HepG2 (cell line): Measurements from ENCODE around the gene GSDMA. TPM values are rescaled to one million over a fixed set of nuclear protein-coding genes. Genes with fewer than 3 reads are reported as not detected.

Source experiments
- ATAC-seq: fragments of 200-7000 bp; cut with Tn5 transposase; 3 replicates; pipeline ENCODE4 v1.9.1; 2020; ENCODE audit warnings: mild to moderate bottlenecking, moderate library complexity
- BruUV-seq: library from RNA; stranded (reverse); fragments of 400-500 nt; replicated peaks from 2 replicates; lab custom pipeline; 2021; lab: Mats Ljungman, UMichigan
- CTCF ChIA-PET: fragments of 300-600 bp; formaldehyde crosslinking; extraction: SDS; loops from one replicate; lab custom pipeline; 2021; ENCODE audit warnings: low total read pairs, inconsistent platforms, low intra/inter-chr PET ratio; lab: Yijun Ruan, JAX
- POLR2A ChIA-PET: fragments of 350-600 bp; sonication (Branson Sonifier 250); formaldehyde crosslinking; loops from one replicate; lab custom pipeline; 2020; ENCODE audit warnings: antibody characterized with exemption, inconsistent platforms; lab: Yijun Ruan, JAX
- DNase-seq: peaks from one replicate; pipeline ENCODE4 v3.0.0-alpha.2; 2015; ENCODE audit warnings: low spot score
- FAIRE-seq: peaks from 3 replicates; lab custom pipeline; 2011; peaks lifted over from hg19 to GRCh38; lab: Jason Lieb, UNC
- H2AFZ ChIP-seq: one replicate; pipeline ENCODE4 v1.6.1; 2011; ENCODE audit warnings: low read length, inconsistent platforms
- H3K27ac ChIP-seq: fragments of 300-600 bp; 3 replicates; pipeline ENCODE4 v1.8.0; 2011; ENCODE audit warnings: mixed run types, mild to moderate bottlenecking, mixed read lengths, low read length, inconsistent platforms; ENCODE audit not compliant: insufficient read depth; ENCODE audit errors: extremely low read length
- H3K27me3 ChIP-seq, 2 experiments: fragments of 200-600 bp in 1 of 2; 2 replicates in 1 of 2; 3 replicates in 1 of 2; pipeline versions ENCODE4 v1.6.0 to v1.8.0; 2011; ENCODE audit warnings: low read length in 2 of 2, mild to moderate bottlenecking in 2 of 2, moderate library complexity in 2 of 2, inconsistent platforms in 1 of 2; ENCODE audit not compliant: insufficient read depth in 2 of 2, control insufficient read depth in 1 of 2
- H3K36me3 ChIP-seq, 2 experiments: fragments of 200-600 bp in 1 of 2; replicated peaks in 1 of 2; 2 replicates in 1 of 2; 3 replicates in 1 of 2; pipeline versions ENCODE4 v1.5.1 to v1.8.0; 2011; ENCODE audit warnings: low read length in 2 of 2, inconsistent platforms in 1 of 2; ENCODE audit not compliant: insufficient read depth in 2 of 2, control insufficient read depth in 1 of 2
- H3K4me1 ChIP-seq: 2 replicates; pipeline ENCODE4 v1.5.1; 2012; ENCODE audit warnings: low read length, inconsistent platforms; ENCODE audit not compliant: insufficient read depth
- H3K4me2 ChIP-seq: 2 replicates; pipeline ENCODE4 v1.6.0; 2011; ENCODE audit warnings: low read depth, low read length, inconsistent platforms
- H3K4me3 ChIP-seq, 3 experiments: fragments of 200-600 bp in 1 of 3; sonication (generic), shearing (Covaris generic) in 1 of 3; replicated peaks in 1 of 3; 2 replicates each; pipeline ENCODE4 v1.5.1; 2011 to 2016; ENCODE audit warnings: low read length in 3 of 3, inconsistent platforms in 2 of 3, low read depth in 2 of 3, mild to moderate bottlenecking in 2 of 3, control low read depth in 1 of 3, mixed read lengths in 1 of 3; ENCODE audit not compliant: insufficient read depth in 1 of 3
- H3K79me2 ChIP-seq: one replicate; pipeline ENCODE4 v1.6.1; 2011; ENCODE audit warnings: low read length, inconsistent platforms; ENCODE audit not compliant: insufficient read depth
- H3K9ac ChIP-seq: 2 replicates; pipeline ENCODE4 v1.6.0; 2011; ENCODE audit warnings: mild to moderate bottlenecking, low read depth, low read length, inconsistent platforms; ENCODE audit not compliant: insufficient read depth
- H3K9me3 ChIP-seq: 2 replicates; pipeline ENCODE4 v1.5.1; 2012; ENCODE audit warnings: mild to moderate bottlenecking, low read length
- H4K20me1 ChIP-seq: 2 replicates; pipeline ENCODE4 v1.6.0; 2011; ENCODE audit warnings: inconsistent platforms, mild to moderate bottlenecking, low read length, moderate library complexity; ENCODE audit not compliant: insufficient read depth
- ARID3A ChIP-seq: IDR thresholded peaks from 2 replicates; pipeline ENCODE4 v1.6.1; 2012; ENCODE audit warnings: low read depth, low read length, improper control_type of control experiment
- BHLHE40 ChIP-seq: IDR thresholded peaks from 2 replicates; pipeline ENCODE4 v1.6.1; 2011; ENCODE audit warnings: low read length, improper control_type of control experiment
- FIP1L1 ChIP-seq: fragments of 200-400 bp; formaldehyde crosslinking; IDR thresholded peaks from 2 replicates; pipeline ENCODE4 v1.6.1; 2018; ENCODE audit warnings: low read depth, mild to moderate bottlenecking, low read length, moderate library complexity, borderline replicate concordance; ENCODE audit not compliant: insufficient read depth
- HNRNPL ChIP-seq: fragments of 200-400 bp; formaldehyde crosslinking; IDR thresholded peaks from 2 replicates; pipeline ENCODE4 v1.6.1; 2017; ENCODE audit warnings: mild to moderate bottlenecking, low read depth, low read length
- ISL2 ChIP-seq: sonication (generic); formaldehyde crosslinking; IDR thresholded peaks from 2 replicates; pipeline ENCODE4 v1.5.0; 2020; ENCODE audit warnings: missing genetic modification reagents
- PCBP1 ChIP-seq: fragments of 200-400 bp; formaldehyde crosslinking; IDR thresholded peaks from 2 replicates; pipeline ENCODE4 v1.6.1; 2017; ENCODE audit warnings: mild to moderate bottlenecking, low read depth, low read length, borderline replicate concordance
- ZNF263 ChIP-seq: sonication (generic); formaldehyde crosslinking; IDR thresholded peaks from 2 replicates; pipeline ENCODE4 v1.4.0; 2020; ENCODE audit warnings: missing genetic modification reagents
- WGBS: methylation state at CpG from one replicate; pipeline ENCODE4 v1.1.6; 2017; ENCODE audit warnings: low lambda C conversion rate; 5-methylcytosine and 5-hydroxymethylcytosine counted together
- in situ Hi-C: cut with HindIII; loops from 2 replicates; pipeline ENCODE4 v1.10.0; 2017; ENCODE audit warnings: low pct_unique_long_range_greater_than_20kb; ENCODE audit not compliant: extremely low pct_ligation_motif_present
- intact Hi-C: fragments of 100-400 bp; cut with micrococcal nuclease; formaldehyde crosslinking; loops from one replicate; pipeline ENCODE4 v1.10.0; 2022; ENCODE audit not compliant: unreplicated experiment
- polyA plus RNA-seq, 8 experiments: library from polyadenylated mRNA; depleted of rRNA in 3 of 8; stranded (reverse) in 7 of 8; unstranded in 1 of 8; fragments of >200 nt; fragmentation: Illumina TruSeq in 4 of 8; extraction: Trizol in 4 of 8; gene quantifications; 2 replicates each; pipeline versions ENCODE4 v1.2.1 to v1.2.3, GENCODE V29; 2011 to 2016; ENCODE audit warnings: low read depth in 4 of 8, missing spikeins in 1 of 8, mixed read lengths in 1 of 8; ENCODE audit not compliant: insufficient read depth in 1 of 8
- total RNA-seq, 5 experiments: library from RNA; depleted of rRNA; stranded (reverse); fragments of >200 nt; fragmentation: Illumina TruSeq; extraction: Trizol; gene quantifications; 2 replicates each; pipeline ENCODE4 v1.2.3, GENCODE V29; 2016; ENCODE audit warnings: low read depth in 1 of 5

The GSDMA gene
- total and polyA plus RNA-seq, 2 of the 13 experiments (the other 11 are each of a cell fraction or from before 2014, with no cell fraction given): not detected

GRCh38 chr17:40017422-40018080, 54.7 kb downstream of the GSDMA start:
- 67% methylated on average over 15 of the region's 15 CpGs for WGBS
- Histone ChIP-seq H3K36me3 (peaks cover 21 to 26% of the 10 kb centered on the region in 2 experiments; a peak in 4 of 5 replicates), H4K20me1 (no peaks in the 10 kb centered on the region), H3K9ac (no peak overlapping the region), H3K27ac (no peak overlapping the region), H3K27me3 (no peaks in the 10 kb centered on the region), H3K4me2 (no peak overlapping the region), H3K9me3 (no peaks in the 10 kb centered on the region), H3K79me2 (no peaks in the 10 kb centered on the region), H3K4me3 (no peak overlapping the region), H3K4me1 (peaks cover 34% of the 10 kb centered on the region), H2AFZ (no peak overlapping the region)
- CTCF ChIA-PET: no interaction called here
- FAIRE-seq: no peak
- no peak for ATAC-seq
- in situ Hi-C loops: loop anchor here (10.0 kb wide), 1 partner anchor 267 kb away; the partner anchor contains the start of gene CDC6
- no TSS peak for BruUV-seq
- intact Hi-C loops: no loop called here
- POLR2A ChIA-PET: no interaction called here
- no peak for DNase-seq
- TF ChIP-seq HNRNPL (no peak), ARID3A (no peak), FIP1L1 (no peak), PCBP1 (0 out of 2 replicates have a peak, but pooled peaks have one; percentile 5), ISL2 (no peak), BHLHE40 (no peak), ZNF263 (CRISPR knock-in tag) (0 out of 2 replicates have a peak, but pooled peaks have one; percentile 44)
